Stimulated activated CD8-positive, alpha-beta memory T cell treated with anti-CD3 and anti-CD28 coated beads, Interleukin-4, amount 100 ng/mL, for 4 hours (primary cell): ENCODE results near the gene CDKN2A.
A peak's percentile ranks its signal among the peaks of the same experiment; 100 is the strongest.

Experiments used
- DNase-seq, 2 donors: peaks; one replicate each; pipeline ENCODE4 v3.0.0-alpha.2; 2020; ENCODE audit warnings: low read depth in 2 of 2, low spot score in 1 of 2

Gene CDKN2A

DNA sequence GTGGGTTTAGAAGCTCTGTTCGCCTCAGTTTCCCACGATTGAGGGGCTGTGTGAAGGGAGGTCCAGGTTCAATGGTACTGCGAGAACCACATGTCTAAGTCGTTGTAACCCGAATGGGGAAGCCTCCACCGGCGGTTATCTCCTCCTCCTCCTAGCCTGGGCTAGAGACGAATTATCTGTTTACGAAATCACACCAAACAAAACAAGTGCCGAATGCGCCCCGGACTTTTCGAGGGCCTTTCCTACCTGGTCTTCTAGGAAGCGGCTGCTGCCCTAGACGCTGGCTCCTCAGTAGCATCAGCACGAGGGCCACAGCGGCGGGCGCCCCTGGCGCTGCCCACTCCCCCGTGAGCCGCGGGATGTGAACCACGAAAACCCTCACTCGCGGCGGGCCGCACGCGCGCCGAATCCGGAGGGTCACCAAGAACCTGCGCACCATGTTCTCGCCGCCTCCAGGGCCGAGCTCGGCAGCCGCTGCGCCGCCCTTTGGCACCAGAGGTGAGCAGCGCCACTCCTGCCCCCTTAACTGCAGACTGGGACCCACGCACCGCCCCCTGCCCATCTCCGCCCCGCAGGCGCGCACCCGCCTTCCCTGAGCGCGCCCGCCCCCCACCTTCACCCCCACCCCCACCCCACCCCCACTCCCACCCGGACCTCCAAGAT is at the start of gene CDKN2A:
Gene CDKN2A (minus strand): TSS at position 500 of the 663 bp plus-strand sequence.
- DNase-seq = no peak

DNA sequence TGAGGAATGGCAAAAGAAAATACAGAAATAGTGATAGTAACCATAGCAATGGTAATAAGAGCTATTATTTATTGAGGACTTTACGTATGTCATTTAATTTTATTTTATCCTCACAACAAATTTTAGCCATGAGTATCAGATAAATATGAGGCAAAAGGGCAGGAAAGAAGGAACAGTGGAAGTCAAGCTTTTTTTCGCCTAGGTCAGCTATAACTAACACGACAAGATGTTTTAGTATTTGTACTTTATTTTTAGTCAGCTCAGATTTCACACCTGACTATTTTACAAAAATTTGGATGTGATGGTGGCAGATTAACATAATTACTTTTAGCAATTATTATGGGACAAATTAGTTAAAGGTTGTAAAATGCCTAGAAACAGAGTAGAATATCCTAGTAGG is 49.7 kb upstream of the CDKN2A start:
- no peak for DNase-seq

DNA sequence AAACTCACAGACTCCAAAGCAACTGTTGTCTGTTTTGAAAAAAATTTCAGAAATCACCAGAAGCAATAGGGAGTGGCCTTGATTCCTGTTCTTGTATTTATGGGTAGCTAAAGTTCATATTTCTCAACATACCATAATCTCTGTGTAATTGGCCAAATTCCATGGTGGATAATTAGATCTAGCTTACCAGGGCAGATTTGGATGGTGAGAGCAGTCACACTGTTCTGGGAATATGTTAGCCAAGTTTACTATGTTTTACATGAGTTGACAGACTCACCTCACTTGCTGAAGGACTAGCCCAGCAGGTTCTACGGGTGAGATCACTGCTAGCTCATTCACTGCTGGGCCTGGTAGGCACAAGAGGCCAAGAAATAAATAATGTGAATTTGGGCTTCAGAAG is 47.6 kb upstream of the CDKN2A start:
- no peak for DNase-seq

DNA sequence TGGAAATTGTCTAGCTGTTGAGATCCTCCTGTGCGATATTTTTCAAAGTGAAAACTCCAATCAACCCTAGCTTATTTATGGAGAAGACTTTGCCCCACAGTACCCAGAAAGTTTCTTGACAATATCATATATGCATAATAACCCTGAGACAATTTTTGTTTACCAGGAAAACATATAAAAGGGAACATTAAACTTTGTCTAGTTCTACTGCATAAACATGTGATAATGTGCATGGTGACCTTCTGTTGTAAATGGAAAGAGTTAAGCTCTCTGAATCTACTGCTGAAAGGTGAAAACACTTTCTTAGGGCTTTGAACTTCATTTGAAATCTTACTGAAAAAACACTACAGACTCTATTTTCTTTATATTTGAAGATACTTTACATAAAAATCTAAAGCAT is 47.2 kb upstream of the CDKN2A start:
- no peak for DNase-seq

DNA sequence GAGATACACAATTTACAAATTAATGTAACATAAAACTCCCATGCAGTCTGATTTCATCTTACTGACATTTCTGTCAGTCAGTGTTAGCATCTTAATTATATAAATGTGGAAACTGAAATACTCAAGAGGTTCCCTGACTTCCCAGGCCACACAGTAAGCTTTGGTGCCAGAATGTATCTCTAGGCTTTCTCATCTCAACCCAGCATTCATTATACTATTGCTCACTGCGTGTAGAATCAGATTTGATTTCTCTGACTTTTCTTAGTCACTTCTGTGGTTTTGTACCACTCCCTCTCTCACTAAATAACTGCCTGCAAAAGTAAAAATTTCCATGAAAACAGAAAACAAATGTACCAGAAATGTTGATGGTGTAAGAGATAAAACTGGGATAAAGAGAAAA is 46.6 kb upstream of the CDKN2A start:
- no peak for DNase-seq

DNA sequence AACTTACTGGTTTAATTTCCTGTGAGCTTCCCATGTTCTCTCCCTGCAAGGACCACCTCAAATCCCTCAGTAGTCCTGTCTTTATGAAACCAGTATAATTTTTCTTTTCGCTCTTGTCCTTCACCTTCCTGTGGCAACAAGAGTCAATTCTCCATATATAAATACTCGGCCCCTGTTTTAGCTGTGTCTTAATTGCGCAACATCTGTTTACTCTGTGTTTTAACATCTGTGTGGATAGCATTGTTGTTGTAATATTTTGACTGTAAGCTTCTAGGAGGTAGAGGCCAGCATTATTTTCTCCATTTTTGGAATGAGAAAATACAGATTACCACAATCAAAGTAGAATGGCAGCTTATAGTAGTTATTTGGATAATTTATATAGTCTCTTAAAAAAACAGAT is 45.1 kb upstream of the CDKN2A start:
- no peak for DNase-seq

DNA sequence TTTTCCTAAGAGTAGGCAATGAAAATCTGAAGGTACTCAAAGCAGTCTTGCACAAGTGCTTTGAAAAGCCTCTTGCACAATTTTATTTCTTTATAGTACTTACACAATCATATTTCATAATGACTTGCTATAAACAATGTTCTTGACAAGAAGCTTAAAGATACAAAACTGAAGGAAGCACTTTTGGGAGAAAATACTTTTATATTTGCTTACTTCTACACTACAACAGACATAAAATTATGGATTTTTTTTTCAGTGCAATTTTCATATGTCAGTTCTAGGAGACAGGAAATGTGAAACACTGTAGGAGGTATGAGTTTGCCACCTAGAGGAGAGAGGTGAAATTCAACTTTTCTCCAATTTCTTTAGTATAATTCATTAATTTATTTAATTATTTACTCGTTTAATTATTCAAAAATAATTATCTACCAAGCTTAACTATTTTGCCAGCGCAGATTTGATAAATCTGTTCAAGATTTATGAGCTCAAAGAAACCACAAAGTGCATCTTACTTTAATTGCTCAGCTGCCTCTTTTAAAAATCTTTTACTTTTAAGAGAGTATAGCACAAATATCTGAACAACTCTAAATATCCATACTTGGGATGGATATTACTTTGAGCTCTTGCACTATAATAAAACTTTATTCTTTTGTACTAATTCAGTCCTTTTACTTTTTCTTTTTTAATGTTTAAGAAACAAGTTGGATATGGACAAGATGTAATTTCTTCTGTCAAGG is 43.9 kb upstream of the CDKN2A start:
- no peak for DNase-seq

DNA sequence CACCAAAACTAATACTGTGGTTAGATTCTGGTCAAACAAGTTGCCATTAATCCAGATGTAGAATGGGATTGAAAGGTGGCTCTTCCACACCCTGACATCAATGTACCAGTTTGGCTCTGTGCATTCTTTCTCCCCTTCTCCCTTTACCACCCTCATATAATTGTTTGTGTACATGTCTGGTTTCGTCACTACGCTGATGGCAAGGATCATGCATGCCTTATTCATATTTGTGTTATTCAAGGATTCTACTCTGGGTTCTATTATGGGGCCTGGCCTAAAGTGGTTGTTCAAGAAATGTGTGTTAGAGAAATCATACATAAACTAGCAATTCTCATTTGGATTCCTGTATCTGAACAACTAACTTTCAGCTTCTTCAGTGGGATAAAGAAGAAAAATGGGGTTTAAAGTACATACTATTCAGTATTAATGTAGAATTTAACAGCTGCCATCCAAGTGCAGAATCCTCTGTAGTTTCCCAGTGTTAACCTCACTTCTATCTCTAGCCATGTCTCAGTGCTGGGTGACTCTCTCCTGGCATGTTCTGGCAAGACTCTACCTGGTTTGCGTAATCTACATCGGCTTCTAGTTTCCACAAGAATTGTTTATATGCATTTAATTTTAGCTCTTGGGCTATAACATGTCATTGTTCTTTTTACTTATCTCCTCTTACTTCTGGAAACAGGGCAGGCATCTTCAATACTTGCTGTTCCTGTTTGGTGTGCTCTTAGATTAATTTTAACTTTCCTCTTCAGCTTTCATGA is 42.9 kb upstream of the CDKN2A start:
- DNase-seq = no peak

DNA sequence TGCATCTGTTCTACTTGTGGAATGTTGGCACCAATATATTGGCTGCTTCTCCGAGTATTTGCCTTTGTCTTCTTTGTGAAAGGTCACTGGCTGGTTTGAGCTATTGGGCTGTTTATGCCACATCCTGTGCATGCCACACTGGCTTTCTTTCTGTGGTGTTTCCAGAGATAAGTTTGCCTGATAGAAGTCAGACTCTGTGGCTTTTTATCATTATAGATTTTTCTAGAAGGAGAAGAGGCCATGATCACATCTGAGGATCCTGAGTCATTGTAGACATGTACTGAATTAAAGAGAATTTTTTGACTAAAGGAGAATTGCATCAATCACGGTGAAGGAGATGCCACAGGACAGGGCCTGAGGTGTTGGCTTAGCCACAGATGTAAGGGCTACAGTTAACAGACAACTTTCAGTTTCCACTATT is 41.4 kb upstream of the CDKN2A start:
- DNase-seq = no peak

DNA sequence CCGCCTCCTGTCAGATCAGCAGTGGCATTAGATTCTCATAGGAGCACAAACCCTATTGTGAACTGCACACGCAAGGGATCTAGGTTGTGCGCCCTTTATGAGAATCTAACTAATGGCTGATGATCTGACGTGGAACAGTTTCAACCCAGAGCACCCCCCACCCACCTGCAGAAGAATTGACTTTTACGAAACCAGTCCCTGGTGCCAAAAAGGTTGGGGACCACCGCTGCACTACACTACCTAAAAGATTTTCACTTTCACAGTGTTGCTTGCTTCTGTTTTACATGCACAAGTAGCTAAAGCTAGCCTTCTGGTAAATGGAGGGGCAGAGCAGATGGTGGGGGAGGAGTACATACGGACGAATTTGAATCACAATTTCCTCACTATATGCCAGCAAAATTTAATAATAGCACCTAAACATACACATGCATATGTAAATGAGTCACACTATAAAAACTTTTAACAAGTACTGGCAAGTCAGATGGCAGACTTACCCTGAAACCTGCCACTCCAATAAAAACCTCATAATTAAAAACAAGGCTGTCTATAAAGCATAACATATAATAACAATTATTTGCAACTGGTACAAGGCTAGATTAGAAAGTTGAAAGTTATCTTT is 38.9 kb upstream of the CDKN2A start:
- no peak for DNase-seq

DNA sequence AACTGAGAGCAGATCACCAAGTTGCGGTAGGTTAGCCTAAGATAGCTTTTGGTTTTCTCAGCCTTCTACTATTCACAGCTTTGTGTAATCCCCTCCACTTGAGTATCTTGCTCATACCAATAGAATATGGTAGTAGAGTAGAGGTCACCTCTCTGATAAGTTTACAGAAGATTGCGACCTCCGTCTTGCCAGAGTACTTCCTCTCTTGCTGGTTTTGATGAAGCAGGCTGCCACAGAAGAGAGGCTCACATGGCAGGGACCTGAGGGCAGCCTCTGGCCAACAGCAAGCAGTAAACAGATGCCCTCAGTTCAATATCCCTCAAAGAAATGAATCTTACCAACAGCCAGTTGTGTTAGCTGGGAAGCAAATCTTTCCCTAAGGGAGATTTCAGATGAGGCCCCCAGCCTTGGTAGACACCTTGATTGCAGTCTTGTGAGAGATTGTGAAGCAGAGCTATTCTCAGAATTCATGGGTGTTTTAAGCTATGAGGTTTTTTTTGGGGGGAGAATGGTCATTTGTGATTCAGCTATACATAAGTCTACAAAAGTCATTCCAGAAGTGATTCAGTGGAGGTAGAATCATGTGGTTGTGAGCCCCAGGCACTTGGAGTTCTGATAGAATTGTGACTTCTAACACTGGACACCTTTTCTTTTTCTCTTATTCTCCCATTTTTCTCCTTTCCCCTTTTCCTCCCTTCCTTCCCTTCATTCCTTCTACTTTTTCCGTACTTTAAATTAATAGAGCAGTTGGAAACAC is 37.6 kb upstream of the CDKN2A start:
- no peak for DNase-seq

DNA sequence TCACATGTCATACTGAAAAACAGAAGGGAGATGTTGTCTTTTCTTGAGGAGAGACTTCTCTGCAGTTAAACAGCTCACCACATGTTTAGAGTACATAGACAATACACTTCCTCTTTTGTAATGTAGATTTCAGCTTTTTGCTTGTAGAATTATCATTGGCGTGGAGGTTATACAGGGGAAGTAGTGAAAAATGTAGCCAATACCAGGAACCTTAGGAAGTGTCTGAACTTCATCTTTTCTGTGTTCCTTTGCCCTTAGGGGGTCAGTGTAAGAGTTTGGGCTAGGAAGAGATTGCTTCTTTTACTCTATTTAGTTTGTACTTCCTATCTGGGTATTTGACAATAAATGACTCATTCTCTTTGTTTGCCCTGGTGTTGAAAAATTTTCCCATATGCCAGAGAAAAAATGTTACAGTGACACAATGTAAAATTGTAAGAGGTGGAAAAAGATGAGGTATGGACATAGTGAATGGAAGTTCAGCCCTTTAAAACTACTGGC is 36.0 kb upstream of the CDKN2A start:
- DNase-seq = no peak

DNA sequence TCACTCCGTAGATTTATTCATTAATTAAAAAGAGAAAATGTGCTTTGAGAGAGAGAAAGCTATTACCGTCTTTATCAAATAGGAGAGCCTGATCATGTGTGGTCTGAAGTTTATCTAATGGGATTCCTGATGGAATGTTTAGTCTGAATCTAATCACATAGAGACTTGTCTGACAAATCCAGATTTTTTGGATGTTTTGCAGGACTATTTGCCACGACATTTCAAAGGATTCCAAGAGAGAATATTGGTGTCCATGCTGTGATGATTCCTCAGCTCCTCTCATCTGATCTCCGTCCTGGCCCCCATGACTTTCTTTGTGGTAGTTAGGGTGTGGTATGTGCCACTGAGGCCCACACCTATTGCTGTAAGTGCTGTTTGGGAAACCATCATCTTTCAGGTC is 35.0 kb upstream of the CDKN2A start:
- no peak for DNase-seq

DNA sequence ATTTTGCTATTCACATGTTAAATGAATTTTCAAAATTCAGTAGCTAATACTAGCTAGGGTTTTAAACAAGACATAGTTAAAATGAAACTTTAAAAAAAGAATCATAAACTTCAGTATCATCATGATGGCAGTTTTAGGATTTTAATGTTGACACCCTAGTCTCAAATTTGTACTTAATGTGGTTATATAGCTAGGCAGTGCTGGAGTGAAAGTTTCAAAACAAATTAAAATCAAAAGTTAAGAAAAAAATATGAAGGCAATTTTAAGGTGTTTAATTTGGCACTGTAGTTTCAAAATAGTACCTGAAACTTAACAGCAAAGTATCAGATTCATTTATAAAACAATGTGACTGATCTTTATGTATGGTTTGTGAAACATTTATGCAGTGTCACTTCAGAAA is 34.2 kb upstream of the CDKN2A start:
- DNase-seq = no peak

DNA sequence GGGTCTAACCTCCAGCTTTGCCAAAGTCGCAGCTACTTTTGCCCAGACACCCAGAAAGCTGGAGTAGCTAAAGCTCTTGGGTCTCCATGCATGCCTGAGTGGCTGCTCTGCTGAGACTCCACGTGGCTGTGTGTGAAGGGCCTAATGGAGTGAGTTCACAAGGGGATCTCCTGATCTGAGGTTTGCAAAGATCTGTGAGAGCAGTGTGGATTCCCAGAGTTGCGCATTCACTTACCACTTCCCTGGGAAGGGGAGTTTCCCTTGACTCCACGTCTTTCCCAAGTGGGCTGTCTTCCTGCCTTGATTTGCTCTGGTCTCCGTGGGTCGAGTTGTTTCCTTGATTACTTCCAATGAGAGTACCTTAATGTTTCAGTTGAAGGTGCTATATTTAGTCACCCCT is 32.5 kb upstream of the CDKN2A start:
- no peak for DNase-seq

DNA sequence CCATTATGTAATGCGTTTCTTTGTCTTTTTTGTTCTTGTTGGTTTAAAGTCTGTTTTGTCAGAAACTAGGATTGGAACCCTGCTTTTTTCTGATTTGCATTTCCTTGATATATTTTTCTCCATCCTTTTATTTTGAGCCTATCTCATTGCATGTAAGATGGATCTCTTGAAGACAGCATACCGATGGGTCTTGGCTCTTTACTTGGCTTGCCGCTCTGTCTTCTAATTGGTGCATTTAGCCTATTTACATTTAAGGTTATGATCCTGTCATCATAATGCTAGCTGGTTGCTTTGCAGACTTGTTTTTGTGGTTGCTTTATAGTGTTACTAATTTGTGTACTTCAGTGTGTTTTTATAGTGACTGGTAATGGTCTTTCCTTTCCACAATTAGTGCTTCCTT is 28.2 kb upstream of the CDKN2A start:
- DNase-seq = no peak

DNA sequence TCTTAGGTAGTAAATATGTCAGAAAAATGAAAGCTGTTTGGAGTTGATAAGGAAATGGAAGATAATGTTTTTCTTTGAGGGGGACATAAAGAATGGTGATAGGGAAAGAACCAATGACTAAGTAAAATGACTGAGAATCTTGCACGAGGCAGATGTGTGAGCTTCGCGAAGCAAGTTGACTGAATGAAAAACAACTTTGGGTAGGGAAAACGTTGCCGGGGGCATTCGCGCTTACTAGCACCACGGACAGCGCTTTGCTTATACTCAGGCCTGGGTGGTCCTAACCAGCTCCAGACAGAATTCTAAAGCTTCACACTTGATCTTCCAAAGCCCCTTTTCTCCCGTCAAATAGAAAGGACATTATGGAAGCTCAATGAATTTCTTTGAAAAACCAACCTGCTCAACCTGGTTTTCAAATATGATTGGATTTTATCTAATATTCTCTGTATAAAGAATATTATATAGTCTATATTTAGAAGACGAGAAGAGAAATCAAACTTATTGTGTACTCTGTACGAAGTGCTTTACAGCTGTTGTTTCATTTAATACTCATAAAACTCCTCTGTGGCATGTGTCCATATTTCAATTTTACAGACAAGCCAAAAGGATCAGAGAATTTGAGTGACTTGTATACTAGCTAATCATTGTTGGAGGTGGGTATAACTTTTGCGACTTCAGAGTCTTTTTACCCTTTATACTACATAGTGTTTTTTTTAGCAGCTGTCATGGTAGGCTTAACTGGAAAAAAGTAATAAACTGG is 16.9 kb upstream of the CDKN2A start:
- DNase-seq = no peak

DNA sequence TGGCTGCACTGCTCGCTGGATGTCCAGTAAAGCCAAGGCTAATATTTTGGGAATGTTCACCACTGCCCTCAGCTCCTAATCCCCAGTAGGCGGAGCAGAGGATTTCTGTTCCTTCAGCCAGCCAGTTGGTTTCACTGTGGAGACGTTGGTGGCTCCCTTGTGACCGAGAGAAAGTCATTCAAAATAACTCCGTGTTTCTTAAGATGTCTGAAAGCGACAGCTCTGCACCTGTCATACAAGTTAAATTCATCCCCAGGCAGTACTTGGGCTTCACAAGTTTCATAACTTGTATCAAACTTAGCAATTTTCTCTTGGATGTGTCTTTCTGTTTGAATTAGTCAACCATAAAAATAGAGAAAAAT is 15.3 kb upstream of the CDKN2A start:
- DNase-seq = no peak

DNA sequence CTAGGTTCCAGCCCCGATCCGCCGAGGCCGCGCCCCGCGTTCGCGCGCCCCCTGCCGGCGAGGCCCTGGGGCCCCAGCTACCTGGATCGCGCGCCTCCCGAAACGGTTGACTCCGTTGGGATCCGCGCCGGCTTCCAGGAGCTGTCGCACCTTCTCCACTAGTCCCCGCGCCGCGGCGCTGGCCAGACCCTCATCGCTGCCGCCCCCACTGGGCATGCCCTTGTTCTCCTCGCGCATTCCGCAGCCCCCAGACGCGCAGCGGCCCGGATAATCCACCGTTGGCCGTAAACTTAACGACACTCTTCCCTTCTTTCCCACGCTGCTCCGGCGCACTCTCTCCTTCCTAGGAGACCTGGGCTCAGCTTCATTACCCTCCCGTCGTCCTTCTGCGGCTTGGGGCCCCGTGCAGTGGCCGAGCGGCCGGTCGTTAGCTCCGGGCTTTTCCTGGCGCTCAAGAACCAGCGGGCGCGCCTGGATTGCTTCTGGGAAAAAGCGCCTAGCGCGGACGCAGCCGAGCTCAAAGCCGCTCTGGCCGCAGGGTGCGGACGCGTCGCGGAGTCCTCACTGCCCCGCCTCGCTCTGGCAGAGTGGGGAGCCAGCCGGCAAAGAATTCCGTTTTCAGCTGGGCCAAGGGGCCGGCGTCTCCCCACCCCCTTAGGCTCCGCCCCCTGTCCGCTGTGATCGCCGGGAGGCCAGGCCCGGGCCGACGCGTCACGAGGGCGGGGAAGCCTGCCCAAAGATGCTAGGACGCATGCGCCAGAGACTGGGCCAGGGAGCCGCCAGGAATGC is 14.7 kb upstream of the CDKN2A start, which contains the start of gene CDKN2B:
Gene CDKN2B (minus strand): TSS at position 589 of the 789 bp plus-strand sequence. CDS start 352 bp downstream, at position 237.
- DNase-seq = peak in 1 of 2 donors; percentile 32
